A549 (cell line): ENCODE data around the gene PBX3.

Experiments
- MAFK ChIP-seq: fragments of 450-650 bp; IDR thresholded peaks from 2 replicates; pipeline ENCODE4 v1.6.1; 2014; ENCODE audit not compliant: partially characterized antibody
- POLR2A ChIP-seq: IDR thresholded peaks from 2 replicates; pipeline ENCODE4 v1.6.1; 2012; ENCODE audit warnings: mild to moderate bottlenecking, low read length
- RAD21 ChIP-seq, 2 experiments: fragments of >200 bp in 1 of 2; sonication (Bioruptor Twin) in 1 of 2; formaldehyde crosslinking in 1 of 2; IDR thresholded peaks in 1 of 2; conservative IDR thresholded peaks in 1 of 2; 2 replicates in 1 of 2; 3 replicates in 1 of 2; pipeline ENCODE4 v1.6.1; 2012 to 2018; ENCODE audit warnings: inconsistent platforms in 1 of 2
- TF ChIP-seq, protein P1 (sequence below): IDR thresholded peaks from 2 replicates; pipeline ENCODE4 v1.6.1; 2012
- TF ChIP-seq, protein P2 (sequence below): fragments of >200 bp; sonication (Bioruptor Twin); formaldehyde crosslinking; IDR thresholded peaks from 3 replicates; pipeline ENCODE4 v1.5.1; 2016

DNA sequence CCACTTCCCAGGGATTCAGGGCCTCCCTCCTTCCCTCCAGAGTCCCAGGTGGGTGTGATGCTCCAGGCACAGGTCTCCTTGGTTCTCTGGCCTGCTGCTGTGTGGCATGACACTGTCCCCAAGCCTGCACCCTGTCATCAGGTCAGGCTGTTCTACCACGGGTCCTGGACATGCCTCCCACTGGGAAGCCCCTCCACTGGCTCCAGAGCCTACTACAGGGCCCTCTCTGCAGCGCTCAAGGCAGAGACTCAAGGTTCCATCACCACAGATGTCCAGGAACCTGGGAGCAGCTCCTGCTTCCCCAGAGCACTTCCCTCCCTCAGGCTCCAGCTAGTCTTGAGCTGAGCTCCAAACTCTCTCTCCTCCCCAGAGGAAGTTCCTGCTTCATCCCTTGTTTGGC, 237.3 kb downstream of the PBX3 start:
- TF ChIP-seq, protein P1, sequence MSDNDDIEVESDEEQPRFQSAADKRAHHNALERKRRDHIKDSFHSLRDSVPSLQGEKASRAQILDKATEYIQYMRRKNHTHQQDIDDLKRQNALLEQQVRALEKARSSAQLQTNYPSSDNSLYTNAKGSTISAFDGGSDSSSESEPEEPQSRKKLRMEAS = no peak
- TF ChIP-seq, protein P2, sequence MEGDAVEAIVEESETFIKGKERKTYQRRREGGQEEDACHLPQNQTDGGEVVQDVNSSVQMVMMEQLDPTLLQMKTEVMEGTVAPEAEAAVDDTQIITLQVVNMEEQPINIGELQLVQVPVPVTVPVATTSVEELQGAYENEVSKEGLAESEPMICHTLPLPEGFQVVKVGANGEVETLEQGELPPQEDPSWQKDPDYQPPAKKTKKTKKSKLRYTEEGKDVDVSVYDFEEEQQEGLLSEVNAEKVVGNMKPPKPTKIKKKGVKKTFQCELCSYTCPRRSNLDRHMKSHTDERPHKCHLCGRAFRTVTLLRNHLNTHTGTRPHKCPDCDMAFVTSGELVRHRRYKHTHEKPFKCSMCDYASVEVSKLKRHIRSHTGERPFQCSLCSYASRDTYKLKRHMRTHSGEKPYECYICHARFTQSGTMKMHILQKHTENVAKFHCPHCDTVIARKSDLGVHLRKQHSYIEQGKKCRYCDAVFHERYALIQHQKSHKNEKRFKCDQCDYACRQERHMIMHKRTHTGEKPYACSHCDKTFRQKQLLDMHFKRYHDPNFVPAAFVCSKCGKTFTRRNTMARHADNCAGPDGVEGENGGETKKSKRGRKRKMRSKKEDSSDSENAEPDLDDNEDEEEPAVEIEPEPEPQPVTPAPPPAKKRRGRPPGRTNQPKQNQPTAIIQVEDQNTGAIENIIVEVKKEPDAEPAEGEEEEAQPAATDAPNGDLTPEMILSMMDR = no peak
- TF ChIP-seq RAD21 (conservative IDR thresholded peaks at IDR 0.05 in 1 of 2, IDR thresholded peaks at IDR 0.05 in 1 of 2) (no peak), MAFK (no peak), POLR2A (no peak)
